Fibroblast of lung (primary cell): ENCODE measurements around the gene TMEM43. TPM values are rescaled to one million over a fixed set of nuclear protein-coding genes. Genes with fewer than 3 reads are reported as not detected.

Experiments
- DNase-seq, 2 donors: peaks; one replicate each; pipeline versions ENCODE4 v3.0.0 to v3.0.0-alpha.2; 2010; ENCODE audit warnings: low read depth in 2 of 2
- H2AFZ ChIP-seq: 2 replicates; pipeline ENCODE4 v1.5.1; 2012; ENCODE audit warnings: low read length, control low read depth, inconsistent platforms
- H3K27ac ChIP-seq: 2 replicates; pipeline ENCODE4 v1.5.1; 2011; ENCODE audit warnings: low read length, control low read depth; ENCODE audit not compliant: insufficient read depth
- H3K27me3 ChIP-seq: 2 replicates; pipeline ENCODE4 v1.5.1; 2011; ENCODE audit warnings: mild to moderate bottlenecking, low read length; ENCODE audit not compliant: control insufficient read depth, insufficient read depth
- H3K36me3 ChIP-seq: 2 replicates; pipeline ENCODE4 v1.5.1; 2011; ENCODE audit warnings: low read length; ENCODE audit not compliant: control insufficient read depth, insufficient read depth
- H3K4me1 ChIP-seq: 2 replicates; pipeline ENCODE4 v1.5.1; 2011; ENCODE audit warnings: low read length; ENCODE audit not compliant: control insufficient read depth, insufficient read depth; ENCODE audit errors: extremely low read depth
- H3K4me2 ChIP-seq: 2 replicates; pipeline ENCODE4 v1.5.1; 2011; ENCODE audit warnings: low read length, control low read depth; ENCODE audit not compliant: insufficient read depth; ENCODE audit errors: extremely low read depth
- H3K4me3 ChIP-seq, 4 experiments: fragments of 200-600 bp in 1 of 4; sonication (generic) in 1 of 4; replicated peaks in 1 of 4; 2 replicates each; pipeline ENCODE4 v1.5.1; 2011 to 2016; ENCODE audit warnings: low read length in 4 of 4, low read depth in 3 of 4, mild to moderate bottlenecking in 3 of 4, control low read depth in 2 of 4, inconsistent platforms in 1 of 4, mixed read lengths in 1 of 4; ENCODE audit not compliant: insufficient read depth in 1 of 4; ENCODE audit errors: control extremely low read depth in 1 of 4
- H3K79me2 ChIP-seq: 2 replicates; pipeline ENCODE4 v1.5.1; 2012; ENCODE audit warnings: mild to moderate bottlenecking, low read length, inconsistent platforms; ENCODE audit not compliant: control insufficient read depth, insufficient read depth
- H3K9ac ChIP-seq: 2 replicates; pipeline ENCODE4 v1.5.1; 2011; ENCODE audit warnings: mild to moderate bottlenecking, low read length, control low read depth; ENCODE audit not compliant: insufficient read depth
- H3K9me3 ChIP-seq: 2 replicates; pipeline ENCODE4 v1.5.1; 2012; ENCODE audit warnings: low read depth, low read length; ENCODE audit not compliant: control insufficient read depth, insufficient read depth
- H4K20me1 ChIP-seq: 2 replicates; pipeline ENCODE4 v1.5.1; 2011; ENCODE audit warnings: low read length; ENCODE audit not compliant: control insufficient read depth, insufficient read depth; ENCODE audit errors: extremely low read depth
- CTCF ChIP-seq, 2 donors: IDR thresholded peaks in 1 of 2; conservative IDR thresholded peaks in 1 of 2; 1 replicate in 1 of 2; 2 replicates in 1 of 2; pipeline ENCODE4 v1.5.1; 2011 to 2012; ENCODE audit warnings: low read length in 2 of 2, control low read depth in 1 of 2, inconsistent platforms in 1 of 2, low read depth in 1 of 2, mild to moderate bottlenecking in 1 of 2
- EZH2 ChIP-seq: IDR thresholded peaks from 2 replicates; pipeline ENCODE4 v1.5.1; 2012; ENCODE audit warnings: low read length, control low read depth, mild to moderate bottlenecking; ENCODE audit errors: missing control alignments
- polyA plus RNA-seq, 2 donors: library from polyadenylated mRNA; depleted of rRNA in 1 of 2; stranded (reverse) in 1 of 2; unstranded in 1 of 2; fragments of >200 nt; gene quantifications; 2 replicates each; pipeline ENCODE4 v1.2.1, GENCODE V29; 2011 to 2012; ENCODE audit warnings: missing spikeins in 1 of 2
- total RNA-seq: library from RNA; depleted of rRNA; stranded (reverse); fragments of >200 nt; gene quantifications from 2 replicates; pipeline ENCODE4 v1.2.1, GENCODE V29; 2014

TMEM43 gene
- total and polyA plus RNA-seq, 2 donors (not counting 1 experiment from before 2014, with no cell fraction given): 114 to 180 TPM

- Histone ChIP-seq H3K79me2 (peaks cover 48% of the 10 kb centered on the region), H4K20me1 (no peaks in the 10 kb centered on the region), H3K9me3 (no peaks in the 10 kb centered on the region), H3K9ac (no peak overlapping the region), H3K27ac (no peak overlapping the region), H3K4me1 (peaks cover 2% of the 10 kb centered on the region), H3K36me3 (peaks cover 6% of the 10 kb centered on the region), H3K4me2 (peak overlapping the region; percentile 33), H3K27me3 (no peaks in the 10 kb centered on the region), H3K4me3 (peak overlapping the region in 1 of 4 experiments; percentile 17), H2AFZ (no peak overlapping the region)
- no peak for TF ChIP-seq CTCF (conservative IDR thresholded peaks at IDR 0.05 in 1 of 2, IDR thresholded peaks at IDR 0.05 in 1 of 2; ENCODE audit: low read depth in 1 of 2, low read length in 2 of 2)
- TF ChIP-seq EZH2: no peak
- peak in 1 of 2 donors; percentile 67 for DNase-seq
Observed at GRCh38 chr3:14175383-14176037, 50.7 kb downstream of the TMEM43 start.

GRCh38 chr3:14177580-14178246 is 52.9 kb downstream of the TMEM43 start:
- H4K20me1 ChIP-seq: no peaks in the 10 kb centered on the region
- no peaks in the 10 kb centered on the region for H3K9me3 ChIP-seq
- H3K79me2 ChIP-seq: peaks cover 48% of the 10 kb centered on the region
- H3K27ac ChIP-seq: peak overlapping the region; percentile 98
- H3K4me2 ChIP-seq: peak overlapping the region; percentile 89
- H3K9ac ChIP-seq: peak overlapping the region; percentile 98
- no peaks in the 10 kb centered on the region for H3K36me3 ChIP-seq
- TF ChIP-seq EZH2: no peak
- no peak for TF ChIP-seq CTCF (conservative IDR thresholded peaks at IDR 0.05 in 1 of 2, IDR thresholded peaks at IDR 0.05 in 1 of 2; ENCODE audit: low read depth in 1 of 2, low read length in 2 of 2)
- H3K4me1 ChIP-seq: peaks cover 2% of the 10 kb centered on the region
- no peaks in the 10 kb centered on the region for H3K27me3 ChIP-seq
- peak overlapping the region; percentile 67 for H2AFZ ChIP-seq
- peak in 1 of 2 donors; percentile 31 for DNase-seq
- peak overlapping the region; percentile 69 to 91 (median 78) for H3K4me3 ChIP-seq

GRCh38 chr3:14178247-14179113 is 53.6 kb downstream of the TMEM43 start, which contains the start of the genes LSM3 and XPC:
Gene LSM3 (plus strand): TSS chr3:14178817. CDS start chr3:14178861, 44 bp downstream.
Gene XPC (minus strand): TSS chr3:14178601. CDS start chr3:14178568, 33 bp downstream.
- Histone ChIP-seq H3K9me3 (no peaks in the 10 kb centered on the region), H3K79me2 (peaks cover 47% of the 10 kb centered on the region), H3K4me3 (peak within 1 kb of the TSS; percentile 72 to 91 (median 78)), H3K27ac (peak within 1 kb of the TSS; percentile 98), H3K27me3 (no peaks in the 10 kb centered on the region), H3K36me3 (no peaks in the 10 kb centered on the region), H3K4me2 (peak within 1 kb of the TSS; percentile 89), H3K4me1 (peaks cover 2% of the 10 kb centered on the region), H2AFZ (peak within 1 kb of the TSS; percentile 72), H4K20me1 (no peaks in the 10 kb centered on the region), H3K9ac (peak within 1 kb of the TSS; percentile 98)
- TF ChIP-seq EZH2: no peak
- TF ChIP-seq CTCF (conservative IDR thresholded peaks at IDR 0.05 in 1 of 2, IDR thresholded peaks at IDR 0.05 in 1 of 2; ENCODE audit: low read depth in 1 of 2, low read length in 2 of 2): no peak
- DNase-seq: peak; percentile 98 to 100
